NT2/D1 (cell line): Measurements from ENCODE around the gene HPS5.

Experiments
- SUZ12 ChIP-seq: IDR thresholded peaks from 2 replicates; pipeline ENCODE4 v1.6.1; 2011; ENCODE audit not compliant: insufficient read length, insufficient read depth; ENCODE audit errors: extremely low read depth
- YY1 ChIP-seq: IDR thresholded peaks from 2 replicates; pipeline ENCODE4 v1.6.1; 2011; ENCODE audit not compliant: insufficient read length, insufficient read depth

DNA sequence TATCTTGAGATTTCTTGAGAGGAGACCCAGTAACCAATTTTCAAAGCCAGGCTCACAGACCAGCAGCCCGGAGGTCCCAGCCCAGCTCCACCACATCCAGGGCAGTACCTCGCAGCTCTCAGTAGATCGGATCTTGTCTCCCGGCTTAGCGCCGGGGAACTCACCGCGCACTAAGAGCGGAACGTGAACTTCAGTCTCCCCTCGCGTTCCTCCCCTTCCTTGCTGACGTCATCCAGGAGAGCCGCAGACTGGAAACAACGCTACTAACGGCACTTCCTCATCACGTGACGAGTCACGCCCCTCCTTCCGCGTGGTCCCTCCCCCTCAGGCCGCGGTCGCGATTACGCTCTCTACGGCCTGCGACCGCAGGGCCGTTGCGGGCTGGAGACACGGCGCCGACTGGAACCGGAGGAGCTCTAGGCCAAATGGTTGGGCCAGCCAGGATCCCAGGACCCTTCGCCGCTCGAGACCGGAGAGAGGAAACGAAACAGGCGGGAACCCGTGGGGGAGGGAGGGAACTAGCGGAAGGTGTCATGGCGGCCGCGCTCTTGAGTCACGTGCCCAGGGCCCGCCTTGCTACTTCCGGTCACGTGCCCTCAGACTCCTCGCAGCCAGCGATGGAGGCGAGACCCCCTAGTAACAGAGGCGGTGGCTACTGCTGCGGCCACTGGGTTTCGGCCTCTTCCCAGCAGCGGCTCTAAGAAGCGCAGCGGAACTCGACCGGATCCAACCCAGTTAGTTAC is at the start of gene HPS5, which contains the start of gene GTF2H1:
- TF ChIP-seq SUZ12 (no peak), YY1 (peak; percentile 78)
